Coronary artery (tissue), 2 donors: ENCODE measurements around the gene MARCHF3.

Experiments
- DNase-seq: peaks from one replicate; pipeline ENCODE4 v3.0.0-alpha.2; 2017; ENCODE audit warnings: low spot score
- H3K27ac ChIP-seq, 2 donors: fragments of 200-600 bp; sonication (generic); one replicate each; pipeline ENCODE4 v1.5.1; 2016 to 2019
- H3K4me3 ChIP-seq: fragments of 200-600 bp; sonication (generic); 2 replicates; pipeline ENCODE4 v1.5.1; 2016; ENCODE audit warnings: mild to moderate bottlenecking, moderate library complexity
- TF ChIP-seq, protein P1 (sequence below): fragments of 200-600 bp; sonication (generic); IDR thresholded peaks from one replicate; pipeline ENCODE4 v1.5.1; 2019; ENCODE audit warnings: antibody characterized with exemption

The MARCHF3 gene

GRCh38 chr5:126881821-126882600, 148.3 kb downstream of the MARCHF3 start:
- DNase-seq = no peak
- Histone ChIP-seq H3K4me3 (no peak overlapping the region), H3K27ac (no peak overlapping the region)
- TF ChIP-seq, protein P1, sequence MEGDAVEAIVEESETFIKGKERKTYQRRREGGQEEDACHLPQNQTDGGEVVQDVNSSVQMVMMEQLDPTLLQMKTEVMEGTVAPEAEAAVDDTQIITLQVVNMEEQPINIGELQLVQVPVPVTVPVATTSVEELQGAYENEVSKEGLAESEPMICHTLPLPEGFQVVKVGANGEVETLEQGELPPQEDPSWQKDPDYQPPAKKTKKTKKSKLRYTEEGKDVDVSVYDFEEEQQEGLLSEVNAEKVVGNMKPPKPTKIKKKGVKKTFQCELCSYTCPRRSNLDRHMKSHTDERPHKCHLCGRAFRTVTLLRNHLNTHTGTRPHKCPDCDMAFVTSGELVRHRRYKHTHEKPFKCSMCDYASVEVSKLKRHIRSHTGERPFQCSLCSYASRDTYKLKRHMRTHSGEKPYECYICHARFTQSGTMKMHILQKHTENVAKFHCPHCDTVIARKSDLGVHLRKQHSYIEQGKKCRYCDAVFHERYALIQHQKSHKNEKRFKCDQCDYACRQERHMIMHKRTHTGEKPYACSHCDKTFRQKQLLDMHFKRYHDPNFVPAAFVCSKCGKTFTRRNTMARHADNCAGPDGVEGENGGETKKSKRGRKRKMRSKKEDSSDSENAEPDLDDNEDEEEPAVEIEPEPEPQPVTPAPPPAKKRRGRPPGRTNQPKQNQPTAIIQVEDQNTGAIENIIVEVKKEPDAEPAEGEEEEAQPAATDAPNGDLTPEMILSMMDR = no peak

- H3K4me3 ChIP-seq = no peak overlapping the region
- no peak overlapping the region for H3K27ac ChIP-seq
- TF ChIP-seq, protein P1 = no peak
- DNase-seq = no peak
These were observed 151.7 kb downstream of the MARCHF3 start for GRCh38 chr5:126878634-126879033.

- DNase-seq = no peak
- Histone ChIP-seq H3K4me3 (no peak overlapping the region), H3K27ac (no peak overlapping the region)
- TF ChIP-seq, protein P1 = no peak
These were observed 152.3 kb downstream of the MARCHF3 start for GRCh38 chr5:126878085-126878484.

GRCh38 chr5:126877602-126878001, 152.8 kb downstream of the MARCHF3 start:
- TF ChIP-seq, protein P1 = no peak
- Histone ChIP-seq H3K4me3 (no peak overlapping the region), H3K27ac (no peak overlapping the region)
- DNase-seq = no peak

- H3K4me3 ChIP-seq = no peak overlapping the region
- H3K27ac ChIP-seq = no peak overlapping the region
- DNase-seq = no peak
- TF ChIP-seq, protein P1 = no peak
These were observed 155.0 kb downstream of the MARCHF3 start for GRCh38 chr5:126875303-126875785.

DNA sequence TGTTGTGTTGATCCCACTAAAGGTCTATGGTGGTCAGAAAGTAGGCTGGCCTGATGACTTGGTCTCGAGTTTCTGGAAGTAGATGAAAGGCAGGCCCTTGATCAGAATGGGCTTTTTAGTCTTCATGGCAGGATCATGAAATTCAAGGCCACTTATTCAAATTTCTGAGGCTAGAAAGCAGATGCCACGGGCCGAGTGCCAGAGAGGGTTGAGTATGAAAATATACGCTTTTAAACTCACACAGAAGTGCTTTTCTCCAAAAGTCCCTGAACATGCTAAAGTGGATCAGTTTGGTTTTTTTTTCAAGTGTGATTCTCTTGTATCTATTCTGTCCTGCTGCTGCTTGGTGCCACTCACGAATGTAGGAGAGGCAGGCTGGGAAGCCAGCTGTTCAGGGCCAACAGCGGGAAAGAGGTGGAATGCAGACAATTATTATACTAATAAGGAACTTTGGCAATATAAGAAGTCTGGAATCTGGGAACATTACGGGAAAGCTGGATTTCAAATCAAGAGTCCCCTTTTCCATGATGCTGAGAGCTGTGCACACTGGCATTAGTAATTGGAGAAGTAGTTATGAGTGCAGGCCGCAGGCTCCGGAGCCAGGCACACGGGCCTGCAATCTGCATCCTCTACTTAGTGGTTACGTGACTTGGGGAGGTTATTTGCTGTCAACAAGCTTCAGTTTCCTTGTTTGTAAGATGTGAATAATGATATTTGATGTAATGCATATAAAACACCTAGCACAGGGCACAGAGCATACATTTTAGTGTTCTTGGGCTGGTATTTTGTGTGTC, 157.6 kb downstream of the MARCHF3 start:
- H3K4me3 ChIP-seq = no peak overlapping the region
- H3K27ac ChIP-seq = no peak overlapping the region
- TF ChIP-seq, protein P1 = no peak
- DNase-seq = no peak
